ENCODE data around the gene PLEKHA5.

GRCh38 chr12:19105463-19105862 lies 24.1 kb upstream of the PLEKHA5 start:
- TF ChIP-seq POLR2A (IDR thresholded peaks at IDR 0.05) (no peak), CTCF (IDR thresholded peaks at IDR 0.05) (no peak)
